Lower lobe of right lung (tissue), 2 donors: ENCODE results near the gene CDHR2. TPM values are rescaled to one million over a fixed set of nuclear protein-coding genes. Genes with fewer than 3 reads are reported as not detected.

ENCODE experiments used
- ATAC-seq, 2 donors: fragments of 200-7000 bp; cut with Tn5 transposase; one replicate each; pipeline ENCODE4 v1.9.1; 2020 to 2022; ENCODE audit warnings: mild to moderate bottlenecking in 2 of 2, moderate library complexity in 2 of 2
- DNase-seq: peaks from one replicate; pipeline ENCODE4 v3.0.0-alpha.2; 2020
- H3K27ac ChIP-seq: fragments of 200-600 bp; one replicate; pipeline ENCODE4 v1.8.0; 2022
- H3K27me3 ChIP-seq: fragments of 200-600 bp; one replicate; pipeline ENCODE4 v1.8.0; 2022; ENCODE audit warnings: low read depth
- H3K36me3 ChIP-seq: fragments of 200-600 bp; one replicate; pipeline ENCODE4 v1.8.0; 2022; ENCODE audit warnings: mild to moderate bottlenecking
- H3K4me1 ChIP-seq: fragments of 200-600 bp; one replicate; pipeline ENCODE4 v1.8.0; 2022
- H3K4me3 ChIP-seq: fragments of 200-600 bp; one replicate; pipeline ENCODE4 v1.8.0; 2022; ENCODE audit warnings: mild to moderate bottlenecking
- H3K9me3 ChIP-seq: fragments of 200-600 bp; one replicate; pipeline ENCODE4 v1.8.0; 2022
- intact Hi-C: fragments of 100-400 bp; cut with DNase I; formaldehyde crosslinking; loops from one replicate; pipeline ENCODE4 v1.11.0; 2022
- total RNA-seq: library from RNA; stranded (reverse); fragmentation: NEBNext Ultra II Directional; extraction: Animal tissue kit (Norgen Biotek cat#: 25700); gene quantifications from one replicate; pipeline ENCODE4 v1.2.1, GENCODE V29; 2021
- TF ChIP-seq, protein P1 (sequence below): fragments of 200-600 bp; IDR thresholded peaks from one replicate; pipeline ENCODE4 v1.8.0; 2022; ENCODE audit warnings: antibody characterized with exemption, mild to moderate bottlenecking
- donor health status: DM: no; HTN: yes; CAD: no; lungs with severe emphysema.

The CDHR2 gene
- total RNA-seq, 1 donor from 2014 or later, result 0.62 TPM

DNA sequence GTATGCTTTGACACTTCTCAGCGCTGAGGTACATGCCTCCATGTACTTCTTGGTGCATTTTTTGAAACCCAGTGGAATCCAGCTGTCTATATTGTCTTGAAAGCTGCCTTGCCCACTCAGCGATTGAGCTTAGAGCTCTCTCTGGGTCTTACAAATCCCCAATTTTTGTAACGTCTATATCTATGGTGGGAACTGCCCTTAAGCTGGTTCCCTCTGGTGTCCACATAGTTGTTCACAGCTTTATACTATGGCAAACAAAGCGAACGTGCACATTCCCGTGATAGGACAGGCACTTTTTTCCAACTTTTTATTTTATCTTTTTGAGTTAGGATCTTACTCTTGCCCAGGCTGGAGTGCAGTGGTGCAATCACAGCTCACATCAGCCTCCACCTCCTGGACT is 20.9 kb downstream of the CDHR2 start:
- TF ChIP-seq, protein P1, sequence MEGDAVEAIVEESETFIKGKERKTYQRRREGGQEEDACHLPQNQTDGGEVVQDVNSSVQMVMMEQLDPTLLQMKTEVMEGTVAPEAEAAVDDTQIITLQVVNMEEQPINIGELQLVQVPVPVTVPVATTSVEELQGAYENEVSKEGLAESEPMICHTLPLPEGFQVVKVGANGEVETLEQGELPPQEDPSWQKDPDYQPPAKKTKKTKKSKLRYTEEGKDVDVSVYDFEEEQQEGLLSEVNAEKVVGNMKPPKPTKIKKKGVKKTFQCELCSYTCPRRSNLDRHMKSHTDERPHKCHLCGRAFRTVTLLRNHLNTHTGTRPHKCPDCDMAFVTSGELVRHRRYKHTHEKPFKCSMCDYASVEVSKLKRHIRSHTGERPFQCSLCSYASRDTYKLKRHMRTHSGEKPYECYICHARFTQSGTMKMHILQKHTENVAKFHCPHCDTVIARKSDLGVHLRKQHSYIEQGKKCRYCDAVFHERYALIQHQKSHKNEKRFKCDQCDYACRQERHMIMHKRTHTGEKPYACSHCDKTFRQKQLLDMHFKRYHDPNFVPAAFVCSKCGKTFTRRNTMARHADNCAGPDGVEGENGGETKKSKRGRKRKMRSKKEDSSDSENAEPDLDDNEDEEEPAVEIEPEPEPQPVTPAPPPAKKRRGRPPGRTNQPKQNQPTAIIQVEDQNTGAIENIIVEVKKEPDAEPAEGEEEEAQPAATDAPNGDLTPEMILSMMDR, result no peak
- H3K4me3 ChIP-seq, result no peak overlapping the region
- no peak for ATAC-seq
- H3K9me3 ChIP-seq, result no peaks in the 10 kb centered on the region
- H3K27me3 ChIP-seq, result peaks cover 27% of the 10 kb centered on the region
- no peak for DNase-seq
- H3K36me3 ChIP-seq, result no peaks in the 10 kb centered on the region
- H3K27ac ChIP-seq, result no peak overlapping the region
- no peaks in the 10 kb centered on the region for H3K4me1 ChIP-seq
- intact Hi-C loops, result no loop called here

GRCh38 chr5:176573564-176574296 is 24.6 kb downstream of the CDHR2 start:
- ATAC-seq (peak; percentile 78 to 80), DNase-seq (peak; percentile 79)
- intact Hi-C loops, result no loop called here
- Histone ChIP-seq H3K36me3 (no peaks in the 10 kb centered on the region), H3K9me3 (no peaks in the 10 kb centered on the region), H3K4me3 (no peak overlapping the region), H3K27me3 (peaks cover 14% of the 10 kb centered on the region), H3K27ac (no peak overlapping the region), H3K4me1 (no peaks in the 10 kb centered on the region)
- TF ChIP-seq, protein P1, result peak; percentile 82

DNA sequence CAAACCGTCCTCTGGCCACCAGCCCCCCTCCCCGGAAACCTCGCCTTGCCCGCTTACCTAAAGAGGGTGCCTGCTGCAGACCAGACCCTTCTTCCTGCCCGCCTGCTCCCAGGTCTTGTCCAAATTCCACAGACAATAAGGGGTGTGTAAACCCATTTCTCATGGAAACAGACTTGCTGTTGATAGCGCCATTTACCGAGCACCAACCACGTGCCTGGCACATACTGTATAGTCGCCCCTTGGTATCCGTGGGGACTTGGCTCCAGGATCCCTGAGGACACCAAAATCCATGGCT is 25.1 kb downstream of the CDHR2 start:
- peaks cover 12% of the 10 kb centered on the region for H3K27me3 ChIP-seq
- no peak overlapping the region for H3K27ac ChIP-seq
- H3K9me3 ChIP-seq, result no peaks in the 10 kb centered on the region
- DNase-seq (no peak), ATAC-seq (no peak)
- no peak overlapping the region for H3K4me3 ChIP-seq
- no peaks in the 10 kb centered on the region for H3K4me1 ChIP-seq
- intact Hi-C loops, result no loop called here
- H3K36me3 ChIP-seq, result no peaks in the 10 kb centered on the region
- TF ChIP-seq, protein P1, result no peak

- TF ChIP-seq, protein P1, result no peak
- intact Hi-C loops, result no loop called here
- Histone ChIP-seq H3K27me3 (peaks cover 6% of the 10 kb centered on the region), H3K36me3 (no peaks in the 10 kb centered on the region), H3K4me3 (no peak overlapping the region), H3K27ac (no peak overlapping the region), H3K4me1 (no peaks in the 10 kb centered on the region), H3K9me3 (no peaks in the 10 kb centered on the region)
- ATAC-seq, result no peak
- DNase-seq, result no peak
These were observed 25.9 kb downstream of the CDHR2 start for GRCh38 chr5:176575066-176575465.

DNA sequence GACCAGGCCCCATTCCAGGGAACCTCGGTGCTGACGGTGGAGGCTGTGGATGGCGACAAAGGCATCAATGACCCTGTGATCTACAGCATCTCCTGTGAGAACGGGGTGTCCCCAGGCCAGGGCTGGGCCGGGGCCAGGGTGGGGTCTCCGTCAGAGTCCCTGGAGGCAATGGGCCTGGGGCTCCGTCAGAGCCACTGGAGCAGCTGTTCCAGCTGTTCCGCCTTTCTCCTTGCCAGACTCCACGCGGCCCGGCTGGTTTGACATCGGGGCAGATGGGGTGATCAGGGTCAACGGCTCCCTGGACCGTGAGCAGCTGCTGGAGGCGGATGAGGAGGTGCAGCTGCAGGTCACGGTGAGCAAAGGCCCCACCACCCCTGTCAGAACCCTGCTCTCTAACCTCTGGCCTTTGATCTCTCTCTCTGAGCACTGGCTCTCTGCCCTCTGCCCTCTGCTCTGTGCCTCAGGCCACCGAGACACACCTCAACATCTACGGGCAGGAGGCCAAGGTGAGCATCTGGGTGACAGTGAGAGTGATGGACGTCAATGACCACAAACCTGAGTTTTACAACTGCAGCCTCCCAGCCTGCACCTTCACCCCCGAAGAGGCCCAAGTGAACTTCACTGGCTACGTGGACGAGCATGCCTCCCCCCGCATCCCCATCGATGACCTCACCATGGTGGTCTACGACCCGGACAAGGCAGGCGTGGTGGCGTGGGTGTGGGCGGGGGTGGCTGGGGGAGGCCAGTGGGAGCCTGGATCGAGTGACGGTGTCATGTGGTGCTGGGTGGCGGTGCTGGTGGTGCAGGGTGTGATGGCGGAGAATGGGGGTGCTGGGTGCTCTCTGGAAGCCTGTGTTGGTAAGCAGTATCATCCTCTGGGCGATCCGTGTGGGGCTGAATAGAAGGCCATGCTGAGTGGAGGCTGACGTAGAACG is 26.6 kb downstream of the CDHR2 start:
- Histone ChIP-seq H3K27ac (no peak overlapping the region), H3K4me3 (no peak overlapping the region), H3K36me3 (no peaks in the 10 kb centered on the region), H3K9me3 (no peaks in the 10 kb centered on the region), H3K27me3 (no peaks in the 10 kb centered on the region), H3K4me1 (no peaks in the 10 kb centered on the region)
- DNase-seq (no peak), ATAC-seq (no peak)
- TF ChIP-seq, protein P1, result no peak
- intact Hi-C loops, result no loop called here
